GM23338 (cell line): ENCODE results near the gene STARD8. TPM values are rescaled to one million over a fixed set of nuclear protein-coding genes. Genes with fewer than 3 reads are reported as not detected.

ENCODE experiments used
- ATAC-seq: fragments of 200-7000 bp; cut with Tn5 transposase; 3 replicates; pipeline ENCODE4 v1.9.1; 2020
- DNase-seq: peaks from one replicate; pipeline ENCODE4 v3.0.0-alpha.2; 2015; ENCODE audit warnings: low spot score
- H2AFZ ChIP-seq: fragments of 200-600 bp; sonication (generic); 2 replicates; pipeline ENCODE4 v1.8.0; 2016; ENCODE audit warnings: antibody characterized with exemption, mild to moderate bottlenecking, moderate library complexity
- H3F3A ChIP-seq: fragments of 200-600 bp; sonication (generic); replicated peaks from 2 replicates; pipeline ENCODE4 v1.8.0; 2017; ENCODE audit warnings: antibody characterized with exemption, mixed run types, low read depth
- H3K27ac ChIP-seq: fragments of 200-600 bp; sonication (generic); 2 replicates; pipeline ENCODE4 v1.6.1; 2016; ENCODE audit warnings: low read depth
- H3K27me3 ChIP-seq: fragments of 200-600 bp; sonication (generic); 2 replicates; pipeline ENCODE4 v1.8.0; 2016; ENCODE audit warnings: mild to moderate bottlenecking, mixed run types, moderate library complexity; ENCODE audit not compliant: insufficient read depth
- H3K36me3 ChIP-seq: fragments of 200-600 bp; sonication (generic); 2 replicates; pipeline ENCODE4 v1.8.0; 2016; ENCODE audit warnings: mild to moderate bottlenecking; ENCODE audit not compliant: insufficient read depth
- H3K4me1 ChIP-seq: fragments of 200-600 bp; sonication (generic); 2 replicates; pipeline ENCODE4 v1.8.0; 2016; ENCODE audit warnings: mild to moderate bottlenecking, moderate library complexity; ENCODE audit not compliant: insufficient read depth
- H3K4me2 ChIP-seq: fragments of 200-600 bp; sonication (generic); 2 replicates; pipeline ENCODE4 v1.7.1; 2017; ENCODE audit warnings: mixed run types
- H3K4me3 ChIP-seq: fragments of 200-600 bp; sonication (generic); 2 replicates; pipeline ENCODE4 v1.6.1; 2016; ENCODE audit warnings: mixed run types
- H3K79me2 ChIP-seq: fragments of 200-600 bp; sonication (generic); replicated peaks from 2 replicates; pipeline ENCODE4 v1.8.0; 2017; ENCODE audit warnings: mild to moderate bottlenecking; ENCODE audit not compliant: insufficient read depth
- H3K9me2 ChIP-seq: fragments of 200-600 bp; sonication (generic); 2 replicates; pipeline ENCODE4 v1.8.0; 2017; ENCODE audit not compliant: insufficient read depth
- H4K20me1 ChIP-seq: fragments of 200-600 bp; sonication (generic); replicated peaks from 2 replicates; pipeline ENCODE4 v1.8.0; 2017; ENCODE audit warnings: mild to moderate bottlenecking; ENCODE audit not compliant: insufficient read depth
- H3K27ac Mint-ChIP-seq: 2 replicates; pipeline ENCODE4 v1.8.0; 2020; ENCODE audit warnings: inconsistent platforms, mild to moderate bottlenecking, moderate library complexity, mixed read lengths
- H3K27me3 Mint-ChIP-seq: 3 replicates; pipeline ENCODE4 v1.8.0; 2022; ENCODE audit warnings: low read depth, mild to moderate bottlenecking, moderate library complexity, mixed read lengths, inconsistent platforms; ENCODE audit not compliant: insufficient read depth, poor library complexity
- H3K36me3 Mint-ChIP-seq: 3 replicates; pipeline ENCODE4 v1.8.0; 2021; ENCODE audit warnings: low read depth, mild to moderate bottlenecking, inconsistent platforms, moderate library complexity, mixed read lengths
- H3K4me1 Mint-ChIP-seq: 3 replicates; pipeline ENCODE4 v1.8.0; 2020; ENCODE audit warnings: mild to moderate bottlenecking, inconsistent platforms, mixed read lengths
- H3K4me3 Mint-ChIP-seq: 3 replicates; pipeline ENCODE4 v1.8.0; 2021; ENCODE audit warnings: moderate library complexity, mild to moderate bottlenecking, inconsistent platforms, mixed read lengths
- H3K9me3 Mint-ChIP-seq: 3 replicates; pipeline ENCODE4 v1.8.0; 2020; ENCODE audit warnings: moderate library complexity, mild to moderate bottlenecking, inconsistent platforms, mixed read lengths
- CTCF ChIP-seq, 2 experiments: fragments of 200-600 bp in 1 of 2; sonication (generic) in 1 of 2; conservative IDR thresholded peaks; 2 replicates each; pipeline versions ENCODE4 v1.5.1 to v1.6.1; 2016 to 2017; ENCODE audit warnings: antibody characterized with exemption in 2 of 2, low read depth in 2 of 2, mild to moderate bottlenecking in 2 of 2, moderate library complexity in 1 of 2
- EZH2 ChIP-seq: fragments of 200-600 bp; sonication (generic); IDR thresholded peaks from one replicate; pipeline ENCODE4 v1.8.0; 2017; ENCODE audit warnings: antibody characterized with exemption, mild to moderate bottlenecking, low read depth; ENCODE audit not compliant: unreplicated experiment
- EZH2phosphoT487 ChIP-seq: fragments of 200-600 bp; sonication (generic); IDR thresholded peaks from one replicate; pipeline ENCODE4 v1.8.1; 2018; ENCODE audit warnings: antibody characterized with exemption; ENCODE audit not compliant: unreplicated experiment
- JUNB ChIP-seq: IDR thresholded peaks from one replicate; pipeline ENCODE4 v1.6.1; 2016; ENCODE audit warnings: antibody characterized with exemption; ENCODE audit not compliant: unreplicated experiment
- REST ChIP-seq: IDR thresholded peaks from one replicate; pipeline ENCODE4 v1.6.1; 2018; ENCODE audit warnings: antibody characterized with exemption; ENCODE audit not compliant: unreplicated experiment
- polyA plus RNA-seq: library from polyadenylated mRNA; unstranded; fragments of >200 nt; fragmentation: Nextera tagmentation; extraction: Ambion mirVana; gene quantifications from 2 replicates; pipeline ENCODE4 v1.2.1, GENCODE V29; 2016
- total RNA-seq: library from RNA; depleted of rRNA; stranded (reverse); fragments of >200 nt; shearing (Covaris generic); gene quantifications from 2 replicates; pipeline ENCODE4 v1.2.3, GENCODE V29; 2014

Gene STARD8
- total and polyA plus RNA-seq, 2 experiments from 2014 or later: 0.74 to 5.6 TPM

- Histone ChIP-seq H3K4me1 (no peaks in the 10 kb centered on the region), H3F3A (no peaks in the 10 kb centered on the region), H3K27ac (no peak overlapping the region), H3K27me3 (no peaks in the 10 kb centered on the region), H3K79me2 (no peaks in the 10 kb centered on the region), H3K36me3 (no peaks in the 10 kb centered on the region), H3K9me2 (no peaks in the 10 kb centered on the region), H3K4me3 (no peak overlapping the region), H2AFZ (no peak overlapping the region), H4K20me1 (no peaks in the 10 kb centered on the region), H3K4me2 (no peak overlapping the region)
- no peaks in the 10 kb centered on the region for H3K36me3 Mint-ChIP-seq
- ATAC-seq: no peak
- H3K27me3 Mint-ChIP-seq: peaks cover 4% of the 10 kb centered on the region
- no peak for DNase-seq
- H3K4me3 Mint-ChIP-seq: no peak overlapping the region
- H3K4me1 Mint-ChIP-seq: peaks cover 4% of the 10 kb centered on the region
- TF ChIP-seq CTCF (conservative IDR thresholded peaks at IDR 0.05; ENCODE audit: low read depth in 2 of 2): no peak
- no peak for TF ChIP-seq EZH2phosphoT487
- no peak for TF ChIP-seq JUNB
- no peak for TF ChIP-seq REST
- no peak overlapping the region for H3K27ac Mint-ChIP-seq
- peaks cover 3% of the 10 kb centered on the region; the same call in 2 of the 3 replicates for H3K9me3 Mint-ChIP-seq
Observed at GRCh38 chrX:68719181-68719903, 71.9 kb downstream of the STARD8 start.

- Mint-ChIP-seq H3K36me3 (no peaks in the 10 kb centered on the region), H3K4me3 (no peak overlapping the region), H3K27me3 (peaks cover 7% of the 10 kb centered on the region), H3K4me1 (peaks cover 3% of the 10 kb centered on the region), H3K9me3 (peaks cover 3% of the 10 kb centered on the region; the same call in 2 of the 3 replicates), H3K27ac (no peak overlapping the region)
- Histone ChIP-seq H3K27me3 (no peaks in the 10 kb centered on the region), H3K9me2 (no peaks in the 10 kb centered on the region), H3K36me3 (no peaks in the 10 kb centered on the region), H3F3A (no peaks in the 10 kb centered on the region), H4K20me1 (no peaks in the 10 kb centered on the region), H3K27ac (no peak overlapping the region), H3K4me2 (no peak overlapping the region), H3K4me1 (no peaks in the 10 kb centered on the region), H2AFZ (no peak overlapping the region), H3K79me2 (no peaks in the 10 kb centered on the region), H3K4me3 (no peak overlapping the region)
- DNase-seq: peak; percentile 32
- TF ChIP-seq CTCF (conservative IDR thresholded peaks at IDR 0.05; ENCODE audit: low read depth in 2 of 2) (peak; percentile 29 to 31; a peak in 3 of 4 replicates), EZH2 (no peak)
- peak; percentile 75 for ATAC-seq
Observed at GRCh38 chrX:68719904-68720614, 72.6 kb downstream of the STARD8 start.
